AG20443 (cell line): ENCODE measurements around the gene HNRNPA0.

Experiments
- DNase-seq: peaks from one replicate; pipeline ENCODE4 v3.0.0; 2012; ENCODE audit warnings: low spot score, mixed read lengths

HNRNPA0 gene

GRCh38 chr5:137727623-137728022 is 26.5 kb downstream of the HNRNPA0 start:
- DNase-seq: no peak

- DNase-seq: no peak
These were observed 29.9 kb downstream of the HNRNPA0 start for GRCh38 chr5:137724251-137724650.

- no peak for DNase-seq
These were observed 35.6 kb downstream of the HNRNPA0 start for GRCh38 chr5:137718611-137719010.

GRCh38 chr5:137716337-137716736 is 37.8 kb downstream of the HNRNPA0 start:
- DNase-seq: no peak

- DNase-seq: no peak
These were observed 38.7 kb downstream of the HNRNPA0 start for GRCh38 chr5:137715456-137715855.

GRCh38 chr5:137714946-137715345 is 39.2 kb downstream of the HNRNPA0 start:
- no peak for DNase-seq

- DNase-seq: no peak
These were observed 39.7 kb downstream of the HNRNPA0 start for GRCh38 chr5:137714494-137714893.

GRCh38 chr5:137712139-137712667 is 42.0 kb downstream of the HNRNPA0 start:
- DNase-seq: no peak

- DNase-seq: no peak
These were observed 44.1 kb downstream of the HNRNPA0 start for GRCh38 chr5:137710086-137710485.

GRCh38 chr5:137708796-137709559 is 45.2 kb downstream of the HNRNPA0 start:
- DNase-seq: no peak

- no peak for DNase-seq
These were observed 46.1 kb downstream of the HNRNPA0 start for GRCh38 chr5:137708062-137708461.

GRCh38 chr5:137706841-137707240 is 47.3 kb downstream of the HNRNPA0 start:
- DNase-seq: no peak

GRCh38 chr5:137705106-137705505 is 49.1 kb downstream of the HNRNPA0 start:
- no peak for DNase-seq

- DNase-seq: no peak
These were observed 50.6 kb downstream of the HNRNPA0 start for GRCh38 chr5:137703565-137703964.

- DNase-seq: no peak
These were observed 53.9 kb downstream of the HNRNPA0 start for GRCh38 chr5:137700282-137700680.

GRCh38 chr5:137699336-137700281 is 54.6 kb downstream of the HNRNPA0 start:
- no peak for DNase-seq

GRCh38 chr5:137696481-137696880 is 57.7 kb downstream of the HNRNPA0 start:
- no peak for DNase-seq

GRCh38 chr5:137695651-137696428 is 58.3 kb downstream of the HNRNPA0 start:
- DNase-seq: no peak
